Measurements from ENCODE around the gene FANCI. TPM values are rescaled to one million over a fixed set of nuclear protein-coding genes. Genes with fewer than 3 reads are reported as not detected.

The FANCI gene
- total RNA-seq, 1 experiment from 2014 or later, result 72.0 TPM

DNA sequence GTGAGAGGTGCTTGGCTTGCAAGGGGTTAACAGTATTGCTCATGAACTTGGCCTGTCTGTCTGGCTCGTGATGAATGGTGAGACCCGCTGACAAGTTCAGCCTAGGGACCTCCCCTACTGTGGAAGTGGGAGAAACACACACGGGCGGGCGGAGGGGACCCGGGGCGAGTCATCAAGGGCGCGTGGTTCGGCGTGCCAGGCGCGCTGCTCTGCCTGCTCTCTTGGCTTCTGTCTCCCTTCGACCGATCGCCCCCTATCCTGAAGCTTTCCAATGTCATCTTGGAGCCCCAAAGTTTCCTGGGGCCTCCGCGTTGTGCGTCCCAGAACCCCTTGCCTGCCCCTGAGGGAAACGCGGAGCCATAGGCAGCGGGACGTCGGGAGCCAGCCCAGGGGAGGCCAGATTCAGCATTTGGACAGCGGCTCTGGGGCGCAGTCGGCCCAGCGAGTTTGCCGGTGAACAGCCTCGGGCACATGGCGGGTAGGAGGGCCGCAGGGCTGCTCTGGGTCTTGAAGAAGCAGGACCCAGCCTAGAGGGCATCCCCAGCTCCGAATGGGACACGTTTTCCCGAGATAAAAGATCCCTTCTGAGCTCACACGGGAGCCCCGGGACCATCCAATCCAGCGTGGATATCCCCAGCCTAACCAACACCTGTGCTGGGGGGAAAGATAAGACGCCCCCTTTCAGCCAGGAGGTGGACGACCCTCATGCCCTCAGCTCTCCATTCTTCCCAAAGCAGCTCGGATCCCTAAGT lies 117.8 kb downstream of the FANCI start:
- peak; percentile 57 for DNase-seq (ENCODE audit: low read depth)

DNA sequence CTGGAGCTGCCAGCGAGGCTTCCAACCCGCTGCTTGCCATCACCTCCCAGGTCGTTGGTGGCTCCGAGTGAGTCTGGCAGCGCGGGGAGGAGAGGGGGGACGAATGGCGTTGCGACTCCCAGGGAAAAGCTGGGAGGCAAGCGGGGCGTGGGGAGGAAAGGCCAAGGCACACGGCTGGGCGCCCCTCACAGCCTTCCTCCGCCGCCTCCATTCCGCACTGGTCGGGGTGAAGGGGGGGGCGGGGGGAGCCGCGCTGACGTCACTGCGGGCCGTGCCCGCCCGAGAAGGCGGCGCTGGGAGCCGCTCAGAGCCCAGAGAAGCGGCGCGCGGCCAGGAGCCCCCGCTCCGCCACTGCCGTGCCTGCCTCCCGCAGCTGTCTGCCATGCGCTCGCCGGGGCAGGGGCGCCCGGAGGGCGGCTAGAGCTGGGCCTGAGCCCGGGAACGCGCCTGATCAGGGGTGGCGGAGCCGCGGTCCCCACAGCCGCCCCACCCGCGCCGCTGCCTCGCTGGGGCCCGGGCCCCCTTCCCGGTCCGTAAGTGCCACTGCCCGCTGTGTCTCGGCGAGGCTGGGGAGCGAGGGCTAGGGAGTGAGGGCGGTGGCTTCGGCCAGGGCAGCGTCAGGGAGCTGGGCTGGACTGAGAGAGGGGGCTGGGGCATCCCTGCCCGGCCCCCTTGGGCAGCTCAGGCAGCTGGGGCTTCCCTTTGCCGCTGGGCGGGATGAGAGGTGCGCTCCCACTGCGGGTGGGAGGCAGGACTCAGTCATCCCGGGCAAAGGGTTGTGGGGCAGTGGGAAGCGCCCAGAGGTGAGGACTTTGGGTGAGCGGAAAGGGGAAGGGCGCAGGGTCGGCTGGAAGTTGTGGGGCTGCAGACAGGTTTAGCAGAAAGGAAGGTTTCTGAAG lies 118.7 kb downstream of the FANCI start:
- DNase-seq (ENCODE audit: low read depth), result no peak

GRCh38 chr15:89363133-89363532 lies 119.4 kb downstream of the FANCI start:
- DNase-seq (ENCODE audit: low read depth), result no peak

GRCh38 chr15:89363770-89364169 lies 120.0 kb downstream of the FANCI start:
- no peak for DNase-seq (ENCODE audit: low read depth)

- no peak for DNase-seq (ENCODE audit: low read depth)
Measured at GRCh38 chr15:89364341-89364740, 120.6 kb downstream of the FANCI start.

- DNase-seq (ENCODE audit: low read depth), result no peak
Measured at GRCh38 chr15:89364741-89365450, 121.1 kb downstream of the FANCI start.

- DNase-seq (ENCODE audit: low read depth), result no peak
Measured at GRCh38 chr15:89365462-89366065, 121.8 kb downstream of the FANCI start.

Other genes starting within 250 kb of the FANCI start
- gene ABHD2, start 155.5 kb upstream of the FANCI start, total RNA-seq (2014; rRNA removed; shearing (Covaris generic)), result 34.6 and 60.5 TPM in 2 replicates
- not detected in 2 replicates for gene RLBP1, start 22.4 kb upstream of the FANCI start, total RNA-seq (2014; rRNA removed; shearing (Covaris generic))
- gene POLG, start 90.8 kb downstream of the FANCI start, total RNA-seq (2014; rRNA removed; shearing (Covaris generic)), result 24.2 and 41.3 TPM in 2 replicates